Measurements from ENCODE around the gene KCNK10.

The KCNK10 gene

DNA sequence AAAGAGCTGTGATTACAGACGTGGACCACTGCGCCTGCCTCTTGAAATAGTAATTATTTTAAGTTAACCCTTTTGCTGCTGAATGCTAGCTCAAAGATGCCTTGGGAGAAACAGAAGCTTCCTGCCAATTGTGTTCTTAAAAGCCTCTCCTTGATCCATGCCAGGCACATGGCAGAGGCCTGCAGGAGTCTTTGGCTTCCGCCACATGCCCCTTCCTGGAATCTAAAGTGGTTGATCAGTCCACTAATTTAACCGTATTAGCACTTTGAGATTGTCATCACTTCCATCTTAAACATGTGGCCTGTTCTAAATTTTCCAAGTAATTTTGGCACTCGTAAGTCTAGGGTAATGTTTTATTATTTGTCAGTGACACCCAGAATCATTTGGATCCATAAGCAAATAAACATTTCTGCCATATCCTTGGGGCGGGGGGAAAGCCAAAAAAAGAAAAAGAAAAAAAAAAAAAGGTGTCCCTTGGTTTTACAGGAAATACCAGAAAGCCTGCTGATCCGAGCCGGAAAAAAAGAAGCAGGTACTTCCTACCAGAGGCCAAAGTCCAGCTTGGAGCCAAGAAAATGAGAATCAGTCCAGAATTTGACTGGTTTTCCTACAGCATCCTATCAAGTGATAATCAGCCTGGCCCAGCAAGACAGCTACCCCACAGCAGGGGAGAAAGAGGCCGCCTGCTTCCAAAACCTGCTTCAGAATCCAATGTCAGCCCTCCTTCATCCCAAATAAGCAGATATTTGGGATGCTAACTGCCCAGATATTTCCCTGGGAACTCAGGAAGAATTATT, 104.8 kb downstream of the KCNK10 start:
- TF ChIP-seq, protein P1, sequence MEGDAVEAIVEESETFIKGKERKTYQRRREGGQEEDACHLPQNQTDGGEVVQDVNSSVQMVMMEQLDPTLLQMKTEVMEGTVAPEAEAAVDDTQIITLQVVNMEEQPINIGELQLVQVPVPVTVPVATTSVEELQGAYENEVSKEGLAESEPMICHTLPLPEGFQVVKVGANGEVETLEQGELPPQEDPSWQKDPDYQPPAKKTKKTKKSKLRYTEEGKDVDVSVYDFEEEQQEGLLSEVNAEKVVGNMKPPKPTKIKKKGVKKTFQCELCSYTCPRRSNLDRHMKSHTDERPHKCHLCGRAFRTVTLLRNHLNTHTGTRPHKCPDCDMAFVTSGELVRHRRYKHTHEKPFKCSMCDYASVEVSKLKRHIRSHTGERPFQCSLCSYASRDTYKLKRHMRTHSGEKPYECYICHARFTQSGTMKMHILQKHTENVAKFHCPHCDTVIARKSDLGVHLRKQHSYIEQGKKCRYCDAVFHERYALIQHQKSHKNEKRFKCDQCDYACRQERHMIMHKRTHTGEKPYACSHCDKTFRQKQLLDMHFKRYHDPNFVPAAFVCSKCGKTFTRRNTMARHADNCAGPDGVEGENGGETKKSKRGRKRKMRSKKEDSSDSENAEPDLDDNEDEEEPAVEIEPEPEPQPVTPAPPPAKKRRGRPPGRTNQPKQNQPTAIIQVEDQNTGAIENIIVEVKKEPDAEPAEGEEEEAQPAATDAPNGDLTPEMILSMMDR (conservative IDR thresholded peaks at IDR 0.05; ENCODE audit: low read depth, low read length), result no peak
- H3K4me3 ChIP-seq (ENCODE audit: low read depth, low read length), result no peak overlapping the region
- DNase-seq (ENCODE audit: low read depth), result no peak

DNA sequence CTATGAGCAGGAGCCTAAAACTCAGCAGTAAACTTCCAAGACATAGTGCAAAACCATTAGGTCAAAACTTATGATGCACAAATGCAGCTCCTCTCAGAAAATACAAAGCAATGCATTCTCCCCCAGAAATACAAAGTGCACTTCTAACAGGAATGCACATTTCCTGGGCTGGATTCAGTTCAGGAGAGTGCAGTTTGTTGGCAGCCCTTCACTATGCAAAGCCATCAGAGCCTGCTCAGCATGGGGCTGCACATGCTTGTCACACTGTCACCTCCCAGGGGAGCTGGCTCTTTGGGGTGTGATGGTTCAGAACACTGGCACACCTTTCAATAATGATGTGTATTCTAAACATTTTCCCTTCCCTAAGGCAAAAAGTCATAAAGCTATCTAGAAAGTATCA, 110.4 kb downstream of the KCNK10 start:
- no peak overlapping the region for H3K4me3 ChIP-seq (ENCODE audit: low read depth, low read length)
- no peak for DNase-seq (ENCODE audit: low read depth)
- TF ChIP-seq, protein P1 (conservative IDR thresholded peaks at IDR 0.05; ENCODE audit: low read depth, low read length), result no peak

DNA sequence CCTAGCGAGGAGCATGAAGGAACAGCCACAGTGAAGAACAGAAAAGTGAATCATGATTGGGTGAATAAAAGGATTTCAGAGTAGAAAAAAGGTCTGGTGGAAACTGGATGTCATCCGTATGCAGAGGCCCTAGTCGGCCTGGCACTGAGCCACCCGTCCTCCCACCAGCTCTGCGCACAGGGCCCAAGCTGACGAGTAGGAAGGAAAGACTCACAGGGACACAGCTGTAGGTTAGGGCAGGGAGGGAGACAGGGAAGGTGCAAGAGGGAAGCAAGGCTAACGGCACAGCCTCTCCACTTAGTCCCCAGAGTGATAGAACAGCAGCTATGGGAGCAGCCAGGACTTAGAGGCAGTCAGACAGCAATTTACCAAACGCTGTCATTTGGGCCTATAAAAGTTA, 112.6 kb downstream of the KCNK10 start:
- DNase-seq (ENCODE audit: low read depth), result no peak
- no peak overlapping the region for H3K4me3 ChIP-seq (ENCODE audit: low read depth, low read length)
- TF ChIP-seq, protein P1 (conservative IDR thresholded peaks at IDR 0.05; ENCODE audit: low read depth, low read length), result no peak

DNA sequence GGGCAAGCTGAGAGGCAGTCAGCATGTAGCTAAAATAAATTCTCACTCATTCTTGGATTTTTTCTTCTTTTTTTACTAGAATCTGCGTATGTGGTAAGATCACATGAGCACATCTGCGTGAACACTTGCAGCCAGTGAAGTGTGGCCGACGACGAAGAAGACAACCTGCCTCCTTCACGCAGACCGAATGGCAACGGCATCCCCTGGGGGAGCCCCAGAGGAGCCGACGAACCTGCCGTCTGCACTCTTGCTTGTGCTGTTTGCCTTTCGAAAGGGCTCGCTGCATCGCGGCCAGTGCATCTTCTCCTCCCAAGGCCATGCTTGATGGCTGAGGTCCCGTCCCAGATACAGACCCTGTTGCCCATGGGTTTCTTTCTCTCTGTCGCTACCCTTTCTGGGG, 113.8 kb downstream of the KCNK10 start:
- no peak for DNase-seq (ENCODE audit: low read depth)
- H3K4me3 ChIP-seq (ENCODE audit: low read depth, low read length), result no peak overlapping the region
- TF ChIP-seq, protein P1 (conservative IDR thresholded peaks at IDR 0.05; ENCODE audit: low read depth, low read length), result no peak

DNA sequence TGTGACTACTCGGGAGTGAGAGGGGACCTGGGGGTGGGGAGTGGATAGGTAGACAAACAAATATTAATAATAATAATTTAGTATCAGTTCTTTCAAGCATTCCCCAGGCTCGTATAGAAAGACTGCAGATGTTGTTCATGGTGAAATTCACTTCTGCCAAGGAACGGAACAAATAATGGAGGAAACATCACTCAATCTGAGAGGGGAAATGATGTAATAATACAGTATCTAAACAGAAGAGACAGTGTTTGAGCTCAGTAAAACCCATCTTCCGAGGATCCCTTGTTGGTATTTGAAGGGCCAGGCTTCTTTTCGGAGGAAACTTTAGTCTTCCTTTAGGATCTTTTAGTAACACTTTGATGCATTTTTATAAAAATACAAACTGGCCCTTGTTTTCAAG, 114.2 kb downstream of the KCNK10 start:
- TF ChIP-seq, protein P1 (conservative IDR thresholded peaks at IDR 0.05; ENCODE audit: low read depth, low read length), result no peak
- DNase-seq (ENCODE audit: low read depth), result no peak
- H3K4me3 ChIP-seq (ENCODE audit: low read depth, low read length), result no peak overlapping the region

DNA sequence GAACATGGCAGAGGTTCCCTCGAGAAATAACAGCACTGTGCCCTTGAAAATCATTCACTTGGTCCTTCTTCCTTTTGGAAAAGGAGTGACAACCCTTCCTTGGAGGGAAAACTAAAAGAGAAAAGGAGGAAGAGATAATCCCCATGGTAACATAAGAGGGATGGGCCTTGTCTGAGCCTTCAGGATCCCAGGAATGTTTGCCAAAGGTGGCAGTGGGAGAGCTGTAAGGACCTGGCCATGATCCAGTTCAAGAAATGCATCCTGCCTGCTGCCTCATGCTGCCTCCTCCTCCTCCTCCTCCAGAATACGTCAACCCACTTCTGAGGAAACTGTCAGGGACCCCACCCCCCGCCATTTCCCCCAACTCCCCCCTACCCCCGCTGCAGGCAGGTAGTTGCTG, 118.8 kb downstream of the KCNK10 start:
- no peak for DNase-seq (ENCODE audit: low read depth)
- H3K4me3 ChIP-seq (ENCODE audit: low read depth, low read length), result no peak overlapping the region
- TF ChIP-seq, protein P1 (conservative IDR thresholded peaks at IDR 0.05; ENCODE audit: low read depth, low read length), result no peak

DNA sequence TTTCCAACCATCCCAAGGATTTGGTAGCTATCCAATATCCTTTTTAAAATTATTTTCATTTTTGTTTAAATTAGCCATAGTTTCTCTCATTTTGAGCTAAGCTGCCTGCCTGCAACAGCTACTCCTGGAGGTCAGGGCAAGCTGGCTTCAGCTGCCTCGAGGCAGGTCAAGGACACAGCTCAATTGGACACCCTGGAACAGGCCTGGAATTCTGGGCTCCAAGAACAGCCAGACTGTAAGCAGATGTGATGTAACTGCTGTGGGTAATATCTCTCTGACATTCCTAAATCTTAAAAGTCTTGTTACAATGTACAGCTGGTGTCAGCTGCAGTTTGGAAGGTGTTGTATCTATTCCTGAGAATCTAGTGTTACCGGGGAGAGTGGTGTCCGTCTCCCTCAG, 119.8 kb downstream of the KCNK10 start:
- TF ChIP-seq, protein P1 (conservative IDR thresholded peaks at IDR 0.05; ENCODE audit: low read depth, low read length), result no peak
- no peak for DNase-seq (ENCODE audit: low read depth)
- H3K4me3 ChIP-seq (ENCODE audit: low read depth, low read length), result no peak overlapping the region

Data from choroid plexus epithelial cell (primary cell).